ENCODE data around the gene SMU1. TPM values are rescaled to one million over a fixed set of nuclear protein-coding genes. Genes with fewer than 3 reads are reported as not detected.
A peak's percentile ranks its signal among the peaks of the same experiment; 100 is the strongest.

Gene SMU1
- total and polyA plus RNA-seq, 2 of the 13 experiments (the other 11 are each of a cell fraction or from before 2014, with no cell fraction given): 12.9 to 36.6 TPM

GRCh38 chr9:33076046-33077004 lies at the start of gene SMU1 (continued):
- TF ChIP-seq, protein P1, sequence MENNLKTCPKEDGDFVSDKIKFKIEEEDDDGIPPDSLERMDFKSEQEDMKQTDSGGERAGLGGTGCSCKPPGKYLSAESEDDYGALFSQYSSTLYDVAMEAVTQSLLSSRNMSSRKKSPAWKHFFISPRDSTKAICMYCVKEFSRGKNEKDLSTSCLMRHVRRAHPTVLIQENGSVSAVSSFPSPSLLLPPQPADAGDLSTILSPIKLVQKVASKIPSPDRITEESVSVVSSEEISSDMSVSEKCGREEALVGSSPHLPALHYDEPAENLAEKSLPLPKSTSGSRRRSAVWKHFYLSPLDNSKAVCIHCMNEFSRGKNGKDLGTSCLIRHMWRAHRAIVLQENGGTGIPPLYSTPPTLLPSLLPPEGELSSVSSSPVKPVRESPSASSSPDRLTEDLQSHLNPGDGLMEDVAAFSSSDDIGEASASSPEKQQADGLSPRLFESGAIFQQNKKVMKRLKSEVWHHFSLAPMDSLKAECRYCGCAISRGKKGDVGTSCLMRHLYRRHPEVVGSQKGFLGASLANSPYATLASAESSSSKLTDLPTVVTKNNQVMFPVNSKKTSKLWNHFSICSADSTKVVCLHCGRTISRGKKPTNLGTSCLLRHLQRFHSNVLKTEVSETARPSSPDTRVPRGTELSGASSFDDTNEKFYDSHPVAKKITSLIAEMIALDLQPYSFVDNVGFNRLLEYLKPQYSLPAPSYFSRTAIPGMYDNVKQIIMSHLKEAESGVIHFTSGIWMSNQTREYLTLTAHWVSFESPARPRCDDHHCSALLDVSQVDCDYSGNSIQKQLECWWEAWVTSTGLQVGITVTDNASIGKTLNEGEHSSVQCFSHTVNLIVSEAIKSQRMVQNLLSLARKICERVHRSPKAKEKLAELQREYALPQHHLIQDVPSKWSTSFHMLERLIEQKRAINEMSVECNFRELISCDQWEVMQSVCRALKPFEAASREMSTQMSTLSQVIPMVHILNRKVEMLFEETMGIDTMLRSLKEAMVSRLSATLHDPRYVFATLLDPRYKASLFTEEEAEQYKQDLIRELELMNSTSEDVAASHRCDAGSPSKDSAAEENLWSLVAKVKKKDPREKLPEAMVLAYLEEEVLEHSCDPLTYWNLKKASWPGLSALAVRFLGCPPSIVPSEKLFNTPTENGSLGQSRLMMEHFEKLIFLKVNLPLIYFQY (CRISPR knock-in tag; IDR thresholded peaks at IDR 0.05; ENCODE audit: borderline replicate concordance): peak; percentile 45; the same call in 1 of the 2 replicates
- TF ChIP-seq SP1 (IDR thresholded peaks at IDR 0.05) (no peak), SP1 (CRISPR knock-in tag; IDR thresholded peaks at IDR 0.05) (peak; percentile 45; the same call in 1 of the 2 replicates), CAMTA2 (CRISPR knock-in tag; IDR thresholded peaks at IDR 0.05; ENCODE audit: borderline replicate concordance) (0 out of 2 replicates have a peak, but pooled peaks have one; percentile 36), ZNF513 (CRISPR knock-in tag; conservative IDR thresholded peaks at IDR 0.05) (no peak), HES4 (CRISPR knock-in tag; IDR thresholded peaks at IDR 0.05; ENCODE audit: borderline replicate concordance) (no peak), ELF3 (CRISPR knock-in tag; IDR thresholded peaks at IDR 0.05) (peak; percentile 57; the same call in 1 of the 2 replicates), ATF7 (IDR thresholded peaks at IDR 0.05) (no peak), ATF7 (CRISPR knock-in tag; IDR thresholded peaks at IDR 0.05) (peak; percentile 74), PHB2 (IDR thresholded peaks at IDR 0.05; ENCODE audit: partially characterized antibody) (no peak), ZNF615 (CRISPR knock-in tag; IDR thresholded peaks at IDR 0.05; ENCODE audit: borderline replicate concordance) (0 out of 2 replicates have a peak, but pooled peaks have one; percentile 77), TBX2 (CRISPR knock-in tag; IDR thresholded peaks at IDR 0.05; ENCODE audit: borderline replicate concordance) (peak; percentile 88), SIN3A (IDR thresholded peaks at IDR 0.05; ENCODE audit: borderline replicate concordance, low read depth, low read length) (peak; percentile 55; the same call in 1 of the 2 replicates), ZBTB26 (CRISPR knock-in tag; IDR thresholded peaks at IDR 0.05; ENCODE audit: borderline replicate concordance) (peak; percentile 58; the same call in 1 of the 2 replicates)
- TF ChIP-seq, protein P2, sequence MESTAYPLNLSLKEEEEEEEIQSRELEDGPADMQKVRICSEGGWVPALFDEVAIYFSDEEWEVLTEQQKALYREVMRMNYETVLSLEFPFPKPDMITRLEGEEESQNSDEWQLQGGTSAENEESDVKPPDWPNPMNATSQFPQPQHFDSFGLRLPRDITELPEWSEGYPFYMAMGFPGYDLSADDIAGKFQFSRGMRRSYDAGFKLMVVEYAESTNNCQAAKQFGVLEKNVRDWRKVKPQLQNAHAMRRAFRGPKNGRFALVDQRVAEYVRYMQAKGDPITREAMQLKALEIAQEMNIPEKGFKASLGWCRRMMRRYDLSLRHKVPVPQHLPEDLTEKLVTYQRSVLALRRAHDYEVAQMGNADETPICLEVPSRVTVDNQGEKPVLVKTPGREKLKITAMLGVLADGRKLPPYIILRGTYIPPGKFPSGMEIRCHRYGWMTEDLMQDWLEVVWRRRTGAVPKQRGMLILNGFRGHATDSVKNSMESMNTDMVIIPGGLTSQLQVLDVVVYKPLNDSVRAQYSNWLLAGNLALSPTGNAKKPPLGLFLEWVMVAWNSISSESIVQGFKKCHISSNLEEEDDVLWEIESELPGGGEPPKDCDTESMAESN (CRISPR knock-in tag; conservative IDR thresholded peaks at IDR 0.05): 0 out of 2 replicates have a peak, but pooled peaks have one; percentile 71
- TF ChIP-seq, protein P3, sequence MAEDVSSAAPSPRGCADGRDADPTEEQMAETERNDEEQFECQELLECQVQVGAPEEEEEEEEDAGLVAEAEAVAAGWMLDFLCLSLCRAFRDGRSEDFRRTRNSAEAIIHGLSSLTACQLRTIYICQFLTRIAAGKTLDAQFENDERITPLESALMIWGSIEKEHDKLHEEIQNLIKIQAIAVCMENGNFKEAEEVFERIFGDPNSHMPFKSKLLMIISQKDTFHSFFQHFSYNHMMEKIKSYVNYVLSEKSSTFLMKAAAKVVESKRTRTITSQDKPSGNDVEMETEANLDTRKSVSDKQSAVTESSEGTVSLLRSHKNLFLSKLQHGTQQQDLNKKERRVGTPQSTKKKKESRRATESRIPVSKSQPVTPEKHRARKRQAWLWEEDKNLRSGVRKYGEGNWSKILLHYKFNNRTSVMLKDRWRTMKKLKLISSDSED (CRISPR knock-in tag; IDR thresholded peaks at IDR 0.05): no peak
